DOHH2 (cell line): ENCODE data around the gene PTX4.

Experiments used
- H3F3A ChIP-seq: fragments of 200-600 bp; sonication (generic), shearing (Covaris generic); 2 replicates; pipeline ENCODE4 v1.6.0; 2016; ENCODE audit warnings: antibody characterized with exemption, mild to moderate bottlenecking; ENCODE audit not compliant: control insufficient read depth, insufficient read depth
- H3K27ac ChIP-seq: fragments of 200-600 bp; sonication (generic); 2 replicates; pipeline ENCODE4 v1.5.1; 2014; ENCODE audit warnings: low read depth, mild to moderate bottlenecking, low read length, moderate library complexity
- H3K27me3 ChIP-seq: fragments of 200-600 bp; sonication (generic); 2 replicates; pipeline ENCODE4 v1.6.1; 2014; ENCODE audit warnings: mild to moderate bottlenecking, low read length, mixed read lengths; ENCODE audit not compliant: control insufficient read depth
- H3K36me3 ChIP-seq: fragments of 200-600 bp; sonication (generic); 2 replicates; pipeline ENCODE4 v1.6.1; 2014; ENCODE audit warnings: mild to moderate bottlenecking, low read length, moderate library complexity, mixed read lengths; ENCODE audit not compliant: control insufficient read depth
- H3K4me1 ChIP-seq: fragments of 200-600 bp; sonication (generic); 2 replicates; pipeline ENCODE4 v1.6.1; 2014; ENCODE audit warnings: mild to moderate bottlenecking, low read length, mixed read lengths; ENCODE audit not compliant: control insufficient read depth
- H3K4me2 ChIP-seq: fragments of 200-600 bp; sonication (generic); 2 replicates; pipeline ENCODE4 v1.6.0; 2014; ENCODE audit warnings: mild to moderate bottlenecking, low read length, moderate library complexity
- H3K4me3 ChIP-seq: fragments of 200-600 bp; sonication (generic); 2 replicates; pipeline ENCODE4 v1.5.1; 2014; ENCODE audit warnings: mild to moderate bottlenecking, low read length, mixed read lengths
- H3K79me2 ChIP-seq: fragments of 200-600 bp; sonication (generic); 2 replicates; pipeline ENCODE4 v1.6.1; 2014; ENCODE audit warnings: mild to moderate bottlenecking, low read length, mixed read lengths; ENCODE audit not compliant: control insufficient read depth
- H3K9me2 ChIP-seq: fragments of 200-600 bp; sonication (generic); replicated peaks from 2 replicates; pipeline ENCODE4 v1.6.1; 2014; ENCODE audit warnings: mild to moderate bottlenecking, low read length, mixed read lengths; ENCODE audit not compliant: control insufficient read depth
- H3K9me3 ChIP-seq: fragments of 200-600 bp; sonication (generic); 2 replicates; pipeline ENCODE4 v1.6.1; 2014; ENCODE audit warnings: antibody characterized with exemption, low read length, mixed read lengths; ENCODE audit not compliant: control insufficient read depth, insufficient read depth
- H4K20me1 ChIP-seq: fragments of 200-600 bp; sonication (generic); 2 replicates; pipeline ENCODE4 v1.6.0; 2014; ENCODE audit warnings: low read depth, mild to moderate bottlenecking, antibody characterized with exemption, low read length, moderate library complexity; ENCODE audit not compliant: control insufficient read depth, insufficient read depth
- EZH2phosphoT487 ChIP-seq: fragments of 200-600 bp; sonication (generic); IDR thresholded peaks from 2 replicates; pipeline ENCODE4 v1.6.1; 2017; ENCODE audit warnings: borderline replicate concordance, mild to moderate bottlenecking, antibody characterized with exemption, low read length, moderate library complexity, mixed read lengths
- TF ChIP-seq, protein P1 (sequence below): fragments of 200-600 bp; sonication (generic); IDR thresholded peaks from one replicate; pipeline ENCODE4 v1.5.1; 2014; ENCODE audit warnings: antibody characterized with exemption, mild to moderate bottlenecking, low read depth, low read length; ENCODE audit not compliant: poor library complexity, severe bottlenecking

PTX4 gene

DNA sequence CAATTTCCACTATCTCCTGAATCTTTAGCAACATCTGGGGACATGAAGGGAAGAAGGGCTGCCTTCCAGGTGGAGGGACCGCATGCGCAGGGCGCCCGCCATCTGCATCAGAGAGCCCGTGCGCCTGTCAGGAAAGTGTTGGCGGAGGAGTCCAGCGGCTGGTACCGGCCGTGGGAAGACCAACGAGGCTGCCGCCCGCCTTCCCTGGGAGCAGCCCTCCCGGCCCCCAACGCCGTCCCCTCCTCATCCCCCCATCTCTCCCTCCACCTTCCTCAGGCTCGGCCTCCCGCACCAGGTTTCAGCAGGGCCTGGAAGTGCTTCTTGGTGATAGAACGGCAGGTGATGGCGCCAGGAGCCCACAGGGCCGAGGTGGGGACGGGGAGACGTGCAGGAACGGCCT lies 22.7 kb downstream of the PTX4 start:
- H3K9me3 ChIP-seq: no peaks in the 10 kb centered on the region
- peaks cover 57% of the 10 kb centered on the region for H3K79me2 ChIP-seq
- no peak overlapping the region for H3K4me2 ChIP-seq
- peaks cover 19% of the 10 kb centered on the region for H3K4me1 ChIP-seq
- no peaks in the 10 kb centered on the region for H3K27me3 ChIP-seq
- TF ChIP-seq, protein P1, sequence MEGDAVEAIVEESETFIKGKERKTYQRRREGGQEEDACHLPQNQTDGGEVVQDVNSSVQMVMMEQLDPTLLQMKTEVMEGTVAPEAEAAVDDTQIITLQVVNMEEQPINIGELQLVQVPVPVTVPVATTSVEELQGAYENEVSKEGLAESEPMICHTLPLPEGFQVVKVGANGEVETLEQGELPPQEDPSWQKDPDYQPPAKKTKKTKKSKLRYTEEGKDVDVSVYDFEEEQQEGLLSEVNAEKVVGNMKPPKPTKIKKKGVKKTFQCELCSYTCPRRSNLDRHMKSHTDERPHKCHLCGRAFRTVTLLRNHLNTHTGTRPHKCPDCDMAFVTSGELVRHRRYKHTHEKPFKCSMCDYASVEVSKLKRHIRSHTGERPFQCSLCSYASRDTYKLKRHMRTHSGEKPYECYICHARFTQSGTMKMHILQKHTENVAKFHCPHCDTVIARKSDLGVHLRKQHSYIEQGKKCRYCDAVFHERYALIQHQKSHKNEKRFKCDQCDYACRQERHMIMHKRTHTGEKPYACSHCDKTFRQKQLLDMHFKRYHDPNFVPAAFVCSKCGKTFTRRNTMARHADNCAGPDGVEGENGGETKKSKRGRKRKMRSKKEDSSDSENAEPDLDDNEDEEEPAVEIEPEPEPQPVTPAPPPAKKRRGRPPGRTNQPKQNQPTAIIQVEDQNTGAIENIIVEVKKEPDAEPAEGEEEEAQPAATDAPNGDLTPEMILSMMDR: no peak
- TF ChIP-seq EZH2phosphoT487: no peak
- no peaks in the 10 kb centered on the region for H4K20me1 ChIP-seq
- H3K36me3 ChIP-seq: peaks cover 4% of the 10 kb centered on the region; the same call in 1 of the 2 replicates
- no peak overlapping the region for H3K27ac ChIP-seq
- H3K9me2 ChIP-seq: no peaks in the 10 kb centered on the region
- no peak overlapping the region for H3K4me3 ChIP-seq
- no peaks in the 10 kb centered on the region for H3F3A ChIP-seq

DNA sequence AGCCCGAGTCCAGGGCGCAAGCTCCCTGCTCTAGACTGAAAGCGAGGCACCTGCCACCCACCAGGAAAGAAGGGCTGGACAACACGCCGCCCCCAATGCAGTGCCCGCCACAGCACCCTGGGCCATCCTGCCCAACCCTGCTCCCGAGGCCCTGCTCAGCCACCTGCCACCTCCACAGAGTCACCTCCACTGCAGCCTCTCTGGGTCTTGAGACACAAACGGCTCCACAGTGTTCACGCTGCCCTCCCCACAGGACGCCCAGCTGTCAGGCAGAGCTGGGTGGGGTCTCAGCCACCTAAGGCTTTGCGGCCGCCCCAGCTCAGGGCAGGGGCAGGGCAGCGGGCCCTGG lies 23.2 kb downstream of the PTX4 start:
- TF ChIP-seq, protein P1: no peak
- no peak for TF ChIP-seq EZH2phosphoT487
- Histone ChIP-seq H3K79me2 (peaks cover 52% of the 10 kb centered on the region), H3K36me3 (peaks cover 9% of the 10 kb centered on the region), H3K27ac (no peak overlapping the region), H3K4me3 (no peak overlapping the region), H3K4me2 (no peak overlapping the region), H3K9me3 (no peaks in the 10 kb centered on the region), H3K4me1 (peaks cover 16% of the 10 kb centered on the region), H3K9me2 (no peaks in the 10 kb centered on the region), H3F3A (no peaks in the 10 kb centered on the region), H4K20me1 (no peaks in the 10 kb centered on the region), H3K27me3 (no peaks in the 10 kb centered on the region)

DNA sequence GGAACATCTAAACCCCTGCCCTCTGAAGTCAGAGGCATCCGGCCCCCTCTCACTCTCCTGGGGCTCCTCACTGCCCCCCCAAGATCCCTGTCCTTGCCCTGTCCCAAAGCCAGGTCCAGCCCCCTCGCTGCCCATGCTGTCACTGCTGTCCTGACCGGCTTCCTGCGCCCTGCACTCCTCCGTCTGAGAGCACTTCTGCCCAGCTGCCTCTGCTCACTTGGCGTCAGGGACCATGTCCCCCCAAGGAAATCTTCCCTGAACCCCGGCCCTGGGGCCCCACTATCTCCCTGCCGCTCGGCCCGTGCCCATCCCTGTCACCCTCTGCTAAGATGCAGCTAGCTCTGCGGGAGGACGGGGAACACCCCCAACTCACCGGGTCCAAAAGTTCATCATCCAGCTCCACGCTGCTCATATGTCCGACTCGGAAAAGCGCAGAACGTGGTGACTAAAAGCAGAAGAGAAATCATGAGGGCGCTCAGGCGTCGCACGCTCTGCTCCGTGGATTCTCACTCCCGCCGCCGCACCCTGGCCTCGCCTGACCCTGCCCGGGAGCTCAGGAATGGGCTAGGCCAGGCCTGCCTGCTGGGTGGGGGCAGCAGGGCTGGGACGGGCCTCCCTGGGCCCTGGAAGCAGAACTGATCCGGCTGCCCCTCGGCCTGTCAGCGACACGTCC lies 23.7 kb downstream of the PTX4 start:
- no peaks in the 10 kb centered on the region for H3K9me2 ChIP-seq
- no peaks in the 10 kb centered on the region for H3K27me3 ChIP-seq
- peaks cover 16% of the 10 kb centered on the region for H3K4me1 ChIP-seq
- H3K27ac ChIP-seq: no peak overlapping the region
- no peaks in the 10 kb centered on the region for H3F3A ChIP-seq
- H3K9me3 ChIP-seq: no peaks in the 10 kb centered on the region
- no peak overlapping the region for H3K4me2 ChIP-seq
- H3K4me3 ChIP-seq: no peak overlapping the region
- H3K36me3 ChIP-seq: peaks cover 14% of the 10 kb centered on the region
- TF ChIP-seq, protein P1: no peak
- no peak for TF ChIP-seq EZH2phosphoT487
- H4K20me1 ChIP-seq: no peaks in the 10 kb centered on the region
- H3K79me2 ChIP-seq: peaks cover 47% of the 10 kb centered on the region
